Stimulated activated naive CD8-positive, alpha-beta T cell treated with anti-CD3 and anti-CD28 coated beads, Interleukin-15, Interleukin-2, amounts not matched to agents 100 U/mL and 50 U/mL, for 24 hours (primary cell): Measurements from ENCODE around the gene CXCL9.
"Not testable (repeated sequence)": the region's sequence is repeated elsewhere in the genome, so short reads cannot be mapped to it uniquely, and the experiment has no call there.

Source experiments
- ATAC-seq: fragments of 150-1000 bp; cut with Tn5 transposase; one replicate; pipeline ENCODE4 v1.10.0; 2021
- DNase-seq: peaks from one replicate; pipeline ENCODE4 v3.0.0; 2021

The CXCL9 gene

DNA sequence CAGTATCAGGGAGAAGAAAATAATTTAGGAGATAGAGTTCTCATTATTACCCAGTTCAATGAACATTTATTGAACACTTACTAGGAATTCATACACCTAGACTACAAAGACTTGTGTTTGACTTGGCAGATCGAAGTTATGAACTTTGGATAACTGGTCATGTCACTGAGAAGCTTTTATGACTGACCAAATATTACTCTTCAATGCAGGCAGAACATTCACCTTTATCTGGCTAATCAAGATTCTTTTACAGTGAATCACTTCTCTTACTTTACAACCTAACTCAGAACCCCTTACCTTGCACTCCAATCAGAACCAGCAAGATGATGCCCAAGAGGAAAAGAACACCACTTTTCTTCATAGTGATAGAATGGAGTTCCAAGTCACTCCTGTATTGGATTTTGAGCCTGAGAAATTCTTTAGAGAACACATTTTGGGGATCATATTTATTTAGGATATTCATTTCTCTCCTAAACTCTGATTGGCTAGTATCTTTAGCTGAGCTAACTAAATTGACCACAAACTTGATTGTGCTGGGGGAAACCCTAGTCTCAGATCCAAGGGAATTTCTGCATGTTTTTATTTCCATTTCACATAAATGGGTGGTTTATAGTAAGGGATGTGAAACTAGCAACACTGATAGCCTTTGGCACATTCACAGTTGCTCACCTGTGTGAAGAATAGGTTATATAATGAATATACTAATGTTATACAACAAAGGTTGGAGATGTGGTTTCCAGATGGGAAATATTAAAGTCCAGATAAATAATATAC is at the start of gene CXCL9:
CXCL9 (minus strand) TSS at position 421 of the 774 bp plus-strand sequence; CDS start at position 361, 60 bp downstream.
- ATAC-seq = peak; percentile 14

DNA sequence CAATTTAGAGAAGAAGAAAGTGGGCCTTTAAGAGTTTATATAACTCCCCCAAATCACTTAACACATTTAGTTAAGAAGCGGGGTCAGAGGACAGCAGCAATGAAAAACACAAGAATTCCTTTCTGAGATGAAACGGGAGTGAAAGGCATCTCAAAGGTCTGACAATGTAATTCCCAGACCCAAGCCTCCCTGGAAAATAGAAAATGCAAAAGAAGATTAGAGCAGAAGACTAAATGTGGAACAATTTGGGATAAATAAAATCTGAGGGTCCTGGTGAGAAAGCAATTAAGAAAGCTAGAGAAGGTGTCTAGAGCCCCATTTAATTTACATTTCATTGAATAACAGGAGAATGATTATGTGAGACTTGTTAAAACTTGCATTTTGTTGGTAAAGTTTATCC is 48.1 kb upstream of the CXCL9 start:
- ATAC-seq (no peak), DNase-seq (no peak)

More for the DNA sequence above, at the start of gene CXCL9:
- no peak for DNase-seq

DNA sequence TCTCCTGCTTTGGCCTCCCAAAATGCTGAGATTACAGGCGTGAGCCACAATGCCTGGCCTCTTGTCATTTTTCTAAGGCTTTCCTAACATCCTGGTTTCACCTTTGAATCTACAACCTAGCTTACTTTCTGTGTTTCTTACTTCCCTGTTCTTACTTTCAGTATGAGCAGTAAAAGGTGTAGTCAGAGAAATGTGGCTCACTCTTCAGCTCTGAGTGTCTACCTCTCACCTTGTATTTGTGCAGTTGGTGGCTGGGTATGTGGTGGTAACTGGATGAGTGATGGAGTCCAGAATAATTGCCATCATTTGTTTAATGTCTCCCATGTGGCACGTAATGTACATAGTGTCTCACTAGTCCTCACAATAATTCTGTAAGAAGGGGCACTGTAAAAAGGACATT is 47.7 kb upstream of the CXCL9 start:
- DNase-seq = no peak

DNA sequence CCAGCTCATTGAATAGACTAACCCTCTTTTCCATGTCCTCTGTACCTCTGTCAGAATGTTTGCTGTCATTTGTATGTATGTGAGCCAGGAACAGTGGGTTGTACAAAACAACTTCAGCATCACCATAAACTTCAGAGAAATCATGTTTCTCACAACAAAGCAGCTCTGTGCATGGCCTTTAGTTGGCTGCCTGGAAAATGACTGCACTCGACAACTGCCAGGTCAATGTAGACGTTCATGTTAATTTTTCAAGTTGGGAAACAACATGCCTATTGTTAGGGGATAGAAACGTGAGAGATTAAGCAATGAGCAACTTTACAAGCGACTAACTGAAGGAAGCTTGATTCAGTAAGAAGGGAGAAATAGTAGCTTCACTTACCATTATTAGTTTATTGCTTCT is 46.4 kb upstream of the CXCL9 start:
- DNase-seq (no peak), ATAC-seq (no peak)

More for the DNA sequence above, 47.7 kb upstream of the CXCL9 start:
- peak; percentile 80 for ATAC-seq

DNA sequence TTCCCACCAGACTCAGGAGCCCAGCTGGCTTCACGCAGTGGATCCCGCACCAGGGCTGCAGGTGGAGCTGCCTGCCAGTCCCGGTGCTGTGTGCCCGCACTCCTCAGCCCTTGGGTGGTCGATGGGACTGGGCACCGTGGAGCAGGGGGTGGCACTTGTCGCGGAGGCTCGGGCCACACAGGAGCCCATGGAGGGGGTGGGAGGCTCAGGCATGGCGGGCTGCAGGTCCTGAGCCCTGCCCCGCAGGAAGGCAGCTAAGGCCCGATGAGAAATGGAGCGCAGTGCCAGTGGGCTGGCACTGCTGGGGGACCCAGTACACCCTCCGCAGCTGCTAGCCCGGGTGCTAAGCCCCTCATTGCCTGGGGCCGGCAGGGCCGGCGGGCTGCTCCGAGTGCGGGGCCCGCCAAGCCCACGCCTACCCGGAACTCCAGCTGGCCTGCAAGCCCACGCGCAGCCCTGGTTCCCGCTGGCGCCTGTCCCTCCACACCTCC is 43.3 kb upstream of the CXCL9 start:
- ATAC-seq, DNase-seq: not testable (repeated sequence)

DNA sequence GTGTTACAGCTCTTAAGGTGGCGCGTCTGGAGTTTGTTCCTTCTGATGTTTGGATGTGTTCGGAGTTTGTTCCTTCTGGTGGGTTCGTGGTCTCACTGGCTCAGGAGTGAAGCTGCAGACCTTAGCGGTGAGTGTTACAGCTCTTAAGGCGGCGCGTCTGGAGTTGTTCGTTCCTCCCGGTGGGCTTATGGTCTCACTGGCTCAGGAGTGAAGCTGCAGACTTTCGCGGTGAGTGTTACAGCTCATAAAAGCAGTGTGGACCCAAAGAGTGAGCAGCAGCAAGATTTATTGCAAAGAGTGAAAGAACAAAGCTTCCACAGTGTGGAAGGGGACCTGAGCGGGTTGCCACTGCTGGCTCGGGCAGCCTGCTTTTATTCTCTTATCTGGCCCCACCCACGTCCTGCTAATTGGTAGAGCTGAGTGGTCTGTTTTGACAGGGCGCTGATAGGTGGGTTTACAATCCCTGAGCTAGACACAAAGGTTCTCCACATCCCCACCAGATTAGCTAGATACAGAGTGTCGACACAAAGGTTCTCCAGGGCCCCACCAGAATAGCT is 42.6 kb upstream of the CXCL9 start:
- DNase-seq, ATAC-seq: not testable (repeated sequence)

DNA sequence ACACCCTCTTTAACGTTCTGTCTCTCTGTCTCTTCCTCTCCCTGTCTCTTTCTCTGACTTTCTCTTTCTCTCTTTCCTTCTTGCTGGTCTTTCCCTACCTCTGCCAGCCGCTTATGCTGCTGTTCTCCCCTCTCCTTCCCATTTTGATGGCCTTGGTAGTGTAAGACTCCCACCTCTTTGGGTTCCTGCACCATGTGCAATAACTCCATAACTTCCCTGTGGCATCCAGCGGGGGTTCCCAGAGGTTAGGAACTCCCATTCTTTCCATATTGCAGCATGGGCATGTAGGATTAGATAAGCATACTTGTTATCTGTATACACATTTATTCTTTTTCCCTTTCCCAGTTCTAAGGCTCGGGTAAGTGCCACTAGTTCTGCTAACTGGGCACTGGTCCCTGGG is 37.4 kb upstream of the CXCL9 start:
- not testable (repeated sequence) for ATAC-seq, DNase-seq

DNA sequence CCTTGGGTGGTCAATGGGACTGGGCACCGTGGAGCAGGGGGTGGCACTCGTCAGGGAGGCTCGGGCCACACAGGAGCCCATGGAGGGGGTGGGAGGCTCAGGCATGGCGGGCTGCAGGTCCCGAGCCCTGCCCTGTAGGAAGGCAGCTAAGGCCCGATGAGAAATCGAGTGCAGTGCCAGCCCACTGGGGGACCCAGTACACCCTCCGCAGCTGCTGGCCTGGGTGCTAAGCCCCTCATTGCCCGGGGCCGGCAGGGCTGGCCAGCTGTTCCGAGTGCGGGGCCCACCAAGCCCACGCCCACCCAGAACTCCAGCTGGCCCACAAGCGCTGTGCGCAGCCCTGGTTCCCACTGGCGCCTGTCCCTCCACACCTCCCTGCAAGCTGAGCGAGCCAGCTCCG is 36.0 kb upstream of the CXCL9 start:
- DNase-seq, ATAC-seq: not testable (repeated sequence)

DNA sequence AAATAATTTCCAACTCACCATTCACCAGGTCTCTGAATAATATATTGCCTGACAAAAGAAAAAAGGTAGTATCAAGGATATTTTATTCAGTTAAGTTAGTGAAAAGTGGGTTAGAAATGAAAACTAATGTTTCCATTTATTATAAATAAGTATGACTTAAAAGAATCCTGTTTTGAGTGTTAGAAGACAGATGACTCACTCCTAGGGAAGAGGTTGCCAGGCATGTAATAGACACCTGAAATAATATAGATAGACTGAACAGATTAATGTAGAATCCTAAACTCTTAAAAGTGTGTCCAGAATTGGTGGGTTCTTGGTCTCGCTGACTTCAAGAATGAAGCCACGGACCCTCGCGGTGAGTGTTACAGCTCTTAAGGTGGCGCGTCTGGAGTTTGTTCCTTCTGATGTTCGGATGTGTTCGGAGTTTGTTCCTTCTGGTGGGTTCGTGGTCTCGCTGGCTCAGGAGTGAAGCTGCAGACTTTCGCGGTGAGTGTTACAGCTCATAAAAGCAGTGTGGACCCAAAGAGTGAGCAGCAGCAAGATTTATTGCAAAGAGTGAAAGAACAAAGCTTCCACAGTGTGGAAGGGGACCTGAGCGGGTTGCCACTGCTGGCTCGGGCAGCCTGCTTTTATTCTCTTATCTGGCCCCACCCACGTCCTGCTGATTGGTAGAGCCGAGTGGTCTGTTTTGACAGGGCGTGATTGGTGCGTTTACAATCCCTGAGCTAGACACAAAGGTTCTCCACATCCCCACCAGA is 35.1 kb upstream of the CXCL9 start:
- peak; percentile 59 for ATAC-seq
- not testable (repeated sequence) for DNase-seq

DNA sequence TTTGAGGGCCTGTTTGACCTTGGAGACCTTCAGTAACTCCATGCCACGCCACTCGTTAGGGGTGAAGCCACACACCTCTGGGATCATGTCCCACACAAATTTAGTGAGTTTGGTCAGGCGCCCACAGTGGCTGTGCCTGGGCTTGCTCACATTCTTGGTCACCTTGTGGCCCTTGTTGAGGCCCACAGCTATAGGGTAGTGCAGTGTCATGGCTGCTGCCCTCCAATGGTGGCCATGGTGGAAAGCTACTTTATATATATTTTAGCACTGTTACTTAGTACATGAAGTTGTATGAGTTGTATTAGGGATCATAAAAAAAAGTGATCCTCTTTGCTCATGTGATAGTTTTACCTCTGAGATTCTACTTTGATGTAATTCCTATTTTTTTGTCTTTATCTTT is 29.5 kb upstream of the CXCL9 start:
- DNase-seq = no peak

DNA sequence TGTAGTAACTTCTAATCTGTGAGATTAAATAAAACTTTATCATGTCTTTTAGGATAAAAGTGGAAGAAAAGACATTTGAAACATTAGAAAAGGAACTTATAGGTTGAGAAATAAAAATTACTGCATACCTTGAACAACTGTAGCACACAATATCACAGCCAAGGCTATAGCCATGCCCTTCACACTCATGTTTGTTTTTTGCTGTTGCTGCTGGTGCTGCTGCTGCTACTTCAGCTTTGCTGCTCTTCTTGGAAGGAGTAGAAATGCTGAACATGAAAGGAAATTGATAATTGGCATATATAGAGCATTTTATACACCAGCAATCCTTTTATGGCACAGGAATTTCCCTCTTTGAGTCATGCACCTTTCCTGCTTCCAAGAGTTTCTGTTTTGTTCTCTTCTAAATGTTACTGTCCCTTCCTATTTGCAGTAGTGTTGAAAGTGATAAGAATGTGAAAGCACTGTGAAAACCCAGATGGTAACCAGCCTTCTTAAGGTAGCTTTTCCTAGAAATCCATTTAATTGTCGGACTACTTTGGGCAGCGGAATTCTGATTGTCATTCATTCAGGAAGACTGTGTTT is 28.6 kb upstream of the CXCL9 start, which contains the start of gene CXCL11:
CXCL11 (minus strand) TSS at position 272 of the 582 bp plus-strand sequence; CDS start at position 189, 83 bp downstream.
- ATAC-seq (no peak), DNase-seq (no peak)

More for the DNA sequence above, 29.5 kb upstream of the CXCL9 start:
- ATAC-seq = no peak

DNA sequence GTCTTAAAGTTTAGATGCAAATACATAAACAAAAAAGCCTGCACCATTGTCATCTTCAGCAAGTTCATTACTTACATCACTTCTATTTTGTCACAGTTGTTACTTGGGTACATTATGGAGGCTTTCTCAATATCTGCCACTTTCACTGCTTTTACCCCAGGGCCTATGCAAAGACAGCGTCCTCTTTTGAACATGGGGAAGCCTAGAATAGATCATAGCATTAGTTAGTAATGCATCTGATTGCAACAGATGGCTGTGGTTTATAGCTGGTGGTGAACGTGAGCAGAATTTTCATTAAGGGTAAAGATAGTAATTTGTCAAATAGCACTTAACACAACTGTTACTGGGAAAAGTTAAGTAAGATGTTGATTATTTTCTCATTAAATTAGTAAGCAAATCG is 27.8 kb upstream of the CXCL9 start:
- no peak for DNase-seq

DNA sequence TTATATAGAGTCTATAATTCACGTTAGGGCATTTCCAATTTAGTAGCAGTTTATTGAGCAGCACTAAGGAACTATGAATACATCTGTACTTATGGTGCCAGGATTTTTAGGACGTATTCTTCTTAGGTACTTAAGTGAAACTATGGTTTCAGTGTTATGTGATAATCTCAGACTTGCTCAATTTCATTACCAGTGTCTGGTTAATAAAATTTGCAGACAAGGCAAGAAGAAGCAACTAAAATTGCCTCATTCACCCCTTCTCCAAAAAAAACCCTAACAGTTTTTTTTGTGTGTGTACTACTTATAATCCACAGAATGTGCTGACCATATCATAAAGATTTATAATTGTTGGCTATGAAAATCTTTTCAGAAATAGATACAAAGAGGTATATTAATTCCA is 22.0 kb upstream of the CXCL9 start:
- DNase-seq (no peak), ATAC-seq (no peak)

More for the DNA sequence above, 27.8 kb upstream of the CXCL9 start:
- ATAC-seq = no peak

DNA sequence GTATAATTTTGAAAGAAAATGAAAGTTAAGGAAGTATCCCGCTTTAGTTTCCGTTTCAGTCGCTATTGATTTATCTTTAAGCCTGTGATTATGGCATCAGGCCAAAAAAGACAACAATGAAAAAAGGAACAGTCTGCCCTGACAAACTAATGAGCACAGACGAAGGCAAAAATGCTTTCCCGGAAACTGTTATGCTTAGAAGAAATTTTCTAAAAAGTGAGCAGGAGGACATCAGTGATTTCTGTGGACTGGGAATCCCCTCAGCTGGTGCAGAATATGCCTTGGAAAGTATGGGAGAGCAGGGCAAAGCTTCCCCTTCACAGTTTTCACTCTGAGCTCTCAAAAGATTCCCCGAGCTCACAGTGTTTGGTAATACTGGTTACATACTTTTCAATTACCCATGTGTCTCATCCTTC is 21.0 kb upstream of the CXCL9 start:
- no peak for DNase-seq
- ATAC-seq = no peak

DNA sequence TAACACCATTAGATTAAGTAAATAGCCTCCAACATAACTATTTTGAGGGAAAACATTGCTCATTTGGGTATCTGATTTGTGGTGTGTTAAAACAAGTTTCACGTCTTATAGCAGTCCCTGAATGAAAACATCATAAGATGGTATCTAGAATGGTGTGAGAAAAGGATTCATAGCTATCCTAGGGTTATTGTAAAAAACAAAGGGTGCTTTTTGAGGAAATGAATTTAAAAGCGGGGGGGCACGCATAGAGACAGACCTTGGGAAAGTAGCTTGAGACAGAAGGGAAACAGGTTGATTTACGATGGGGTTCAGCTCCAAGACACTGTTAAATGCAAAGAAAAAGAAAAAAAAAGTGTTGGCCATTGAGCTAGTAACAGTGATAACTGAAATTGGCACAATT is 16.8 kb upstream of the CXCL9 start:
- no peak for DNase-seq
- peak; percentile 15 for ATAC-seq

DNA sequence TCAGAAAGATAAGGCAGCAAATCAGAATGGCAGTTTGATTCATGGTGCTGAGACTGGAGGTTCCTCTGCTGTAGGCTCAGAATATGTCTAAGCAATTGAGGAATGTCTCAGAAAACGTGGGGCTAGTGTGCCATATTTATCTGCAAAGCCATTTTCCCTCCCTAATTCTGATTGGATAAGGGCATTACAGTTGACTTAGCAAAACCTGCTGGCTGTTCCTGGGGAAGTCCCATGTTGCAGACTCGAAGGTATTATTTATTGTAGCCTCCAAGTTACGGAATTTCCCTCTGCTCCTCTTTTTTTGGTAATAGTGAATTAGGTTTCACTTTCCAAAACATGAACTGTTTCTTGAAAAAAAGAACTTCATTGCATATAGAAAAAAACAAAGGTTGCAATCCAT is 16.1 kb upstream of the CXCL9 start, which contains the start of gene CXCL10:
CXCL10 (minus strand) TSS at position 109 of the 400 bp plus-strand sequence; CDS start at position 43, 66 bp downstream.
- no peak for DNase-seq
- ATAC-seq = peak; percentile 47

DNA sequence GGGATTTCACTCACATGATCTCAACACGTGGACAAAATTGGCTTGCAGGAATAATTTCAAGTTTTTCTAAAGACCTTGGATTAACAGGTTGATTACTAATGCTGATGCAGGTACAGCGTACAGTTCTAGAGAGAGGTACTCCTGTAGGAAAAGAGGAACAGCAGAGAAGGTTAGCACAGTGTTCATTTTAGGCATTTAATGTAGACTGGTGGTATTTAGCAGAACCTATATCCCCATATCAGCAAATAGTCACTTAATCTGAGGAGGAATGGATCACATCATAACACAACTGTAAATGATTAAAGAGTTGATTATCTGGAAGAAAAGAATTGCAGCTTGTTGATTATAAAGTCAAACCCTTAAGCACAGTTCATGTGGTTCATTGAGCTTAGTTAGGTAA is 15.4 kb upstream of the CXCL9 start:
- ATAC-seq = no peak
- DNase-seq = no peak

DNA sequence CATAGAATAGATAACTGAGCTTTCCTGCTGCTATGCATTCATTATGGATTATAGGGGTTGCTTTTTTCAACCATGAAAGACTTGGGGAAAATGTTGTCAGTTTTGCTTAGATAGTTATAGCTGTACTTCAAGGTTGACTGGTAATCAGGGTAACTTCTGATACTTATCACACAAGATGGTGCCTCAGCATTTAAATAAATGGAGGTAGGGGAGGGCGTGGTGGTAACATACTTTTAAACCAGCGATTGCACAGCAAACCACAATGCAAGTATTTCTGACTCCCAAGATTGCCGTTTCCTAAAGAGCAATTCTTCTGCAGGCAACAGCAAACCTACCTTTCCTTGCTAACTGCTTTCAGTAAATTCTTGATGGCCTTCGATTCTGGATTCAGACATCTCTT is 14.7 kb upstream of the CXCL9 start:
- DNase-seq (no peak), ATAC-seq (no peak)

DNA sequence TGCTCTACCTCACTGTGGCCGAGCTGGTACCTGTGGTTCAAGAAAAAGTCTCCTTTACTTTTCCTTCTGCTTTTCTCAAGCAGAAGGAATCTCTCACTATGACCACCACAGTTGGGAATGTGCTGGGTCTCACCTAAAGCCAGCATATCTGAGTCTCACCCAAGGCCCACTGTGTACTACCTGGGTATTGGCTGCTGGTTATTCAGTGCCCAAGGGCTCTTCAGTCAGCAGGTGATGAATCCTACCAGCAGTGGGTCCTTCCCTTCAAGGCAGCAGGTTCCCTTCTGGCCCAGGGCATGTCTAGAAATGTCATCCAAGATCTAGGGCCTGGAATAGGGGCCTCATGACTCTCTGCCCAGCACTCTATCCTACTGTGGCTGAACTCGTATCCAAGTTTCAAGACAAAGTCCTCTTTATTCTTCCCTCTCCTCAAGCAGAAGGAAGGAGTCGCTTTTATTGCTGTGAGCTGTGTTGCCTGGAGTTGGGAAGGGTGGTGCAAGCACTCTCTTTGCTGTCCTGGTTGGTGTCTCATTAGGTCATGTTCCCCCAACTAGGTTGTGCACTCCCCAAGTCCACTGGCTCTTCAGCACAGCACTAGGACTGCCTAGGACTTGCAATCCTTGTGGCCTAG is 9.9 kb upstream of the CXCL9 start:
- no peak for DNase-seq
- ATAC-seq = no peak

DNA sequence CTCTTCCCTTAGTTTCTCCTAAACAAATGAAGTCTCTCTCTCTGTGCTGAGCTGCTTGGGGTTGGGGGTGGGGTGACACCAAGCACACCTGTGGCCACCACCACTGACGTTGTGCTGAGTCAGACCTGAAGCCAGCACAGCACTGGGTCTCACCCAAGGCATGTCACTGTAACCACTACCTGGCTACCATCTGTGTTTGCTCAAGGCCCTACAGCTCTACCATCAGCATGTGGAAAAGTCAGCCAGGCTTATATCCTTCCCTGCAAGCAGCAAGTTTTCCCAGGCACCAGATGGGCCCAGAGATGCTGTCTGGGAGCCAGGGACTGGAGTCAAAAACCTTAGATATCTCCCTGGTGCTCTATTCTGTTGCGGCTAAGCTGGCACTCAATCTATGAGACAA is 9.1 kb upstream of the CXCL9 start:
- DNase-seq (peak; percentile 14), ATAC-seq (peak; percentile 51)

DNA sequence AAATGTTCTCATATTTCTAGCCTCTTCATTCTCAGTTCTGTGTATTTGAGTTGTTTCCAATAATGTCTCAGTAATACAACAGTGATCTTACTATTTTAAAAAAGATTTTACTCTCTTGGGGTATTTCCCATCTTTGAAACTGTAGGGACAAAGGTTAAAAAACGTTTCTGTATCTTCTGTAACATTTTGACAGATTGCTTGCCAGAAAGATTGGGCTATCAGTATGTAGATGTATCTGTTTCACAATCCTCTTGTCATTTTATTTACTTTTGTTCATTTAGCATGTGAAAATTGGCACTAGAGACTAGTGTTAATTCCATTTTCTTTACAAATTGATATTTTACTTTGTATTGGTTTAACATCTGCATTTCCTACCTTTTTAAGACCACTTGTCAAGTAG is 6.2 kb upstream of the CXCL9 start:
- no peak for DNase-seq
- no peak for ATAC-seq

DNA sequence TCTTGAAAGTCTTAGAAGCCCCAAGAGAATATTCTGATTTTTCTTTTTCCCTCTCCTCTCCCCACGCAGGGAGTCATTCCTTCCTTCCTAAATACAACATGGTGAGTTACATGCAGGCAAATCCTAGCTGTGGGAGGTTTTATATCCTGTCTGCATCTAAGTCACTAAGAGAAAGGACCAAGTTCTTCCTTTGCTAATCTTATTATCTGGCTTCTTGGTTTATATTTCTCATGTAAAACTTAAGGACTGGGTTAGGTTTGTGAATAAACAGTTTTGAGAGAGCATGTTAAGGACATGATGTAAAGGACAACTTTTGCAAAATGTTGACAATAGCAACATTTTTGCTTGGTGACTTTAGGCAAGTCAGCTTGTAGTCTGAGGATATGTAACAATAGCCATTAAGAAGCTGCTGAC is 5.1 kb upstream of the CXCL9 start:
- DNase-seq = no peak
- ATAC-seq = no peak
